Ovary (tissue), 9 donors: ENCODE results near the gene CHMP4B. TPM values are rescaled to one million over a fixed set of nuclear protein-coding genes. Genes with fewer than 3 reads are reported as not detected.

Experiments used
- DNase-seq, 5 donors: peaks; one replicate each; pipeline ENCODE4 v3.0.0-alpha.2; 2019 to 2020
- H3K27ac ChIP-seq, 2 donors: fragments of 200-600 bp; one replicate each; pipeline versions ENCODE4 v1.5.1 to v1.8.0; 2019 to 2022
- H3K27me3 ChIP-seq: fragments of 200-600 bp; one replicate; pipeline ENCODE4 v1.8.0; 2022
- H3K36me3 ChIP-seq: fragments of 200-600 bp; sonication (generic); one replicate; pipeline ENCODE4 v1.5.1; 2019
- H3K4me1 ChIP-seq: one replicate; pipeline ENCODE4 v1.8.1; 2013; ENCODE audit warnings: mild to moderate bottlenecking, moderate library complexity; ENCODE audit not compliant: insufficient read depth
- H3K4me3 ChIP-seq: fragments of 200-600 bp; sonication (generic); one replicate; pipeline ENCODE4 v1.5.1; 2017
- H3K9me3 ChIP-seq, 2 donors: fragments of 200-600 bp in 1 of 2; sonication (generic) in 1 of 2; one replicate each; pipeline versions ENCODE4 v1.5.1 to v1.8.1; 2013 to 2019; ENCODE audit warnings: mild to moderate bottlenecking in 1 of 2, moderate library complexity in 1 of 2
- EP300 ChIP-seq: sonication (generic); formaldehyde crosslinking; IDR thresholded peaks from one replicate; pipeline ENCODE4 v1.6.1; 2017; ENCODE audit warnings: antibody characterized with exemption
- POLR2A ChIP-seq: fragments of 450-650 bp; IDR thresholded peaks from one replicate; pipeline ENCODE4 v1.6.1; 2017; ENCODE audit warnings: antibody characterized with exemption, mild to moderate bottlenecking, moderate library complexity
- WGBS, 3 donors: extraction: QIAGEN DNeasy Blood & Tissue Kit in 1 of 3; methylation state at CpG; one replicate each; pipeline versions ENCODE4 v1.1.5 to v1.1.7; 2013 to 2017; 5-methylcytosine and 5-hydroxymethylcytosine counted together
- intact Hi-C, 4 donors: fragments of 100-400 bp; cut with DNase I; formaldehyde crosslinking; loops; one replicate each; pipeline versions ENCODE4 v1.11.0 to v1.15.1; 2022 to 2023
- polyA plus RNA-seq, 2 donors: library from polyadenylated mRNA; stranded (reverse); fragments of 200-250 nt in 1 of 2; fragments of 350-450 nt in 1 of 2; fragmentation: Illumina TruSeq in 1 of 2; extraction: RNeasy Lipid Tissue Mini Kit (QIAGEN cat#74804) in 1 of 2; gene quantifications; one replicate each; pipeline ENCODE4 v1.2.3, GENCODE V29; 2013 to 2014
- total RNA-seq, 7 donors: library from RNA; depleted of rRNA in 2 of 7; stranded (reverse); fragments of >200 nt in 2 of 7; fragmentation: NEBNext Ultra II Directional in 3 of 7; extraction: Animal tissue kit (Norgen Biotek cat#: 25700) in 3 of 7; gene quantifications; one replicate each; pipeline versions ENCODE4 v1.1.0 to v1.2.4, GENCODE V29; 2016 to 2023
- TF ChIP-seq, protein P1 (sequence below), 3 donors: fragments of 450-650 bp in 2 of 3; fragments of 200-600 bp in 1 of 3; IDR thresholded peaks; one replicate each; pipeline versions ENCODE4 v1.5.1 to v1.8.0; 2016 to 2022; ENCODE audit warnings: antibody characterized with exemption in 3 of 3, mild to moderate bottlenecking in 1 of 3
- donor health status: DM: no; HTN: no; CAD: no; lungs with moderate emphysema.
- donor health status: DM: no; HTN: no; CAD: no.
- donor health status: Bipolar disorder and iron deficiency.
- donor health status: DM: yes; HTN: yes; CAD: no.
- donor health status: DM: no; HTN: no; CAD: no.
- donor health status: DM: yes; HTN: yes; CAD: no.

CHMP4B gene
- total and polyA plus RNA-seq, 9 donors: 48.5 to 153 (median 96.7) TPM

DNA sequence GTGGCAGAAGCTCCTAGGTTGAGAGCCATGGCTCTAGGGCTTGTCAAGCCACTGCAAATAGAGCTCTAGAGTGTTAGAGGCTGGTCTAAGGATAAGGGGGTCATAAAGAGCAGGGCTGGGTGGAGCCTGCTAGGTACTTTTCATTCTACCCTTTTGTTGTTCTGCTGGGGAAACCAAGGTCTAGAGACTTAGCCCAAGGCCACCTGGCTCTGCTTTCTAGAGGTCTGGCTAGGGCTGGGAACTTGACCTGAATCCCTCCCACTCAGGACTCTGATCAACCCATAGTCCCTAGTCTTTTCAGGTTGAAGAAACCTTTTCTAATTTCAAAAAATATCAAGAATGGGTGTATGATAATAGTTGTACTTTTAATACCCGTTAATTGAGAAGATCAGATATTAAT is 13.7 kb downstream of the CHMP4B start:
- WGBS, 3 donors: 92 to 97% (median 92%) methylated on average over 1 of the region's 1 CpG
- no peak overlapping the region for H3K27ac ChIP-seq
- no peak for DNase-seq
- H3K9me3 ChIP-seq: no peaks in the 10 kb centered on the region
- H3K27me3 ChIP-seq: no peaks in the 10 kb centered on the region
- intact Hi-C loops: no loop called here
- no peaks in the 10 kb centered on the region for H3K36me3 ChIP-seq
- TF ChIP-seq, protein P1, sequence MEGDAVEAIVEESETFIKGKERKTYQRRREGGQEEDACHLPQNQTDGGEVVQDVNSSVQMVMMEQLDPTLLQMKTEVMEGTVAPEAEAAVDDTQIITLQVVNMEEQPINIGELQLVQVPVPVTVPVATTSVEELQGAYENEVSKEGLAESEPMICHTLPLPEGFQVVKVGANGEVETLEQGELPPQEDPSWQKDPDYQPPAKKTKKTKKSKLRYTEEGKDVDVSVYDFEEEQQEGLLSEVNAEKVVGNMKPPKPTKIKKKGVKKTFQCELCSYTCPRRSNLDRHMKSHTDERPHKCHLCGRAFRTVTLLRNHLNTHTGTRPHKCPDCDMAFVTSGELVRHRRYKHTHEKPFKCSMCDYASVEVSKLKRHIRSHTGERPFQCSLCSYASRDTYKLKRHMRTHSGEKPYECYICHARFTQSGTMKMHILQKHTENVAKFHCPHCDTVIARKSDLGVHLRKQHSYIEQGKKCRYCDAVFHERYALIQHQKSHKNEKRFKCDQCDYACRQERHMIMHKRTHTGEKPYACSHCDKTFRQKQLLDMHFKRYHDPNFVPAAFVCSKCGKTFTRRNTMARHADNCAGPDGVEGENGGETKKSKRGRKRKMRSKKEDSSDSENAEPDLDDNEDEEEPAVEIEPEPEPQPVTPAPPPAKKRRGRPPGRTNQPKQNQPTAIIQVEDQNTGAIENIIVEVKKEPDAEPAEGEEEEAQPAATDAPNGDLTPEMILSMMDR (IDR thresholded peaks at IDR 0.05): no peak
- TF ChIP-seq EP300 (no peak), POLR2A (no peak)
- peaks cover 25% of the 10 kb centered on the region for H3K4me1 ChIP-seq
- no peak overlapping the region for H3K4me3 ChIP-seq

DNA sequence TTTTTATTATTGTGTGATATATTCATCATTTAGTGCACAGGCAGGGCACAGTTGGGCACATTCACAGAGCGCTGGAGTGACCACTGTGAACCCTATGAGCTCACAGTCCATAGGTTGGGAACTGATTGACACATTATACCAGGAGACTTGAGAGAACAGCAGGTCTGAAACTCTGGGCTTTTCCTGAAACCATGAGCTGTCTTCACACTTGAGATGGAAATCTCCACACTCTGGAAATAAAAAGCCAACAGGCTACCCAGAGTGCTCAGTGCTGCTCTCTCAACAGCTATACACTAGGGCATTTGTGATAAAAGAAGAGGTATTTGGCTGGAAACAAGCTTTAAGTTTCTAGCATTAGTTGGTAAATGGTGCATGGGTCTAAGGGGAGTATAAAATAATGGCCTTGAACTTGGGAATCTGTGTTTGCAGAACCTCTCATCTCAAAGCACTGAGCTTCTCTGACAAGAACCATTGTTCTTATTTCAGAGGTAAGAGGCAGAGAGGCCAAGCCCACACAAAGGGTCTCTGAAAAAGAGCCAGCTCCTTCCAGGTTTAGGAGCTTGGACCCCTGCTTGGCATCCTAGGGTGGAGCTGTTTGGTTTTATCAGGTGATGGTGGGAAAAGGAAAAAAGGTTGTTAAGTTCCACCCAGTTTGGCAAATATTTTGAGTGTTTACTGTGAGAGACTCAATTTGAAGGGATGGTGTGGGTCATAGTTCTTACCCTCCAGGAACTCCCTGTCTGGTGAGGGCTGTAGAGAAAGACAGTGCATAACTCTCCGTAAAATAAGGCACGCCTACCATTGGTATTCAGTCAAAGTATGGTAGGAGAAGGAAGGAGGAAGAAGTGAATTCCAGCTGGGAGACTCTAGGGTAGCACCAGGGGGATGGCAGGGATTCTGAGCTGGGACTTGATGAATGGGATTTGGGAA is 14.5 kb downstream of the CHMP4B start:
- no peak overlapping the region for H3K27ac ChIP-seq
- H3K9me3 ChIP-seq: no peaks in the 10 kb centered on the region
- no peak for DNase-seq
- no peaks in the 10 kb centered on the region for H3K36me3 ChIP-seq
- peaks cover 33% of the 10 kb centered on the region for H3K4me1 ChIP-seq
- no peak overlapping the region for H3K4me3 ChIP-seq
- intact Hi-C loops: no loop called here
- 89 to 91% (median 89%) methylated on average over 3 of the region's 3 CpGs for WGBS, 3 donors
- H3K27me3 ChIP-seq: no peaks in the 10 kb centered on the region
- TF ChIP-seq POLR2A (no peak), EP300 (no peak)
- TF ChIP-seq, protein P1 (IDR thresholded peaks at IDR 0.05): no peak

DNA sequence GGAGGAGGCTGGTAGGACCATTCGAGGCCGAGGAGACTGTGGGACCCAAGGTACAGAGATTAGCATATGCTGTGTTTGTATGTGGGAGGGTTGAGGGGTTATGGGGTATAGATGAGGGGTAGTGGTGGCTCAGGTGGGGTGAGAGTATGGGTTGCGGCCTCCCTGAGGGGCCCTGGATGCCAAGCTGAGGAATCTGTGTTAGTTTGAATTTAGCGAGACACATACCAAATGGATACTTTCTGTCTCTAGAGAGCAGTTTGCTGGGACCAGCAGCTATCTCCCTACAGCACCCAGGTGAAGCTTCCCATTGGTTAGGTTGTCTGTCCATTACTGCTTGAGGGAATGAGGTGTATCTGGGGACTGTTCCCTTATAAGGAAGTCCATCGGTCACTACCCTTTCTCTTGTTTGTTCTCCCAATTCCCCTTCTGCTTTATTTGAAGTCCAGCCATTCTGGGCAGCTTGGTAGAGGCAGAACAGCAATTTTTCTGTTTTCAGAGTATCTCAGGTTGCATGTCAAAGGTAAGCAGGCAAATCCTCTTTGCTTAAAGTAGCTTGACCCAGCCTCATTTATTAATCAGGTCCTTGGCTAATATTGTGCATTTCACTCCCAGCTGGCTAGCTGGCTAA is 15.2 kb downstream of the CHMP4B start:
- DNase-seq: no peak
- intact Hi-C loops: no loop called here
- no peak overlapping the region for H3K4me3 ChIP-seq
- H3K4me1 ChIP-seq: peaks cover 38% of the 10 kb centered on the region
- no peaks in the 10 kb centered on the region for H3K9me3 ChIP-seq
- 85 to 89% (median 85%) methylated on average over 5 of the region's 5 CpGs for WGBS, 3 donors
- H3K27me3 ChIP-seq: no peaks in the 10 kb centered on the region
- TF ChIP-seq POLR2A (no peak), EP300 (no peak)
- no peak overlapping the region for H3K27ac ChIP-seq
- no peaks in the 10 kb centered on the region for H3K36me3 ChIP-seq

DNA sequence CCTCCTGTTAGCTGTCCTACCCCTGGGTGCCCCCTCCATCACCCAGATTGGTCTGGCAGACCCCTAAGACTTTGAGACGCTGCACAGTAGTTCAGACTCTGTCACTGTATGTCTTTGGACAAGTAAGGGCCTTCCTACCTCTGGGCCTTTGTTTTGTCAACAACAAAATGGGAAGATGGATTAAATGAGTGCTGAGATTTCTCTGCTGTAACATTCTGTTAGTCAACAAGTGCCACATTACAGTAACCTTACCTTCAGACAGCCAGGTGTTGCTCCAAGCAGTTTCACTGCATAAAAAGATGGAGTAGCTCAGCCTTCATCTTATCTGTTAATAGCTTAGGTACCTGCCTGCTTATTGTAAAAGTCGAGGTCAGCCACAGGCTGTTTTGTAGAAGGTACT is 16.0 kb downstream of the CHMP4B start:
- TF ChIP-seq POLR2A: no peak
- TF ChIP-seq EP300: no peak
- TF ChIP-seq, protein P1 (IDR thresholded peaks at IDR 0.05): no peak
- Histone ChIP-seq H3K27ac (no peak overlapping the region), H3K27me3 (no peaks in the 10 kb centered on the region), H3K4me1 (peaks cover 41% of the 10 kb centered on the region), H3K9me3 (no peaks in the 10 kb centered on the region), H3K36me3 (no peaks in the 10 kb centered on the region), H3K4me3 (no peak overlapping the region)
- DNase-seq: no peak
- intact Hi-C loops: no loop called here
- 59 to 74% (median 64%) methylated on average over 2 of the region's 2 CpGs for WGBS, 3 donors
